Mesendoderm (in vitro differentiated cells): ENCODE measurements around the gene AKR1E2.

Source experiments
- DNase-seq: peaks from one replicate; pipeline ENCODE4 v3.0.0; 2013
- H2AK5ac ChIP-seq: 2 replicates; pipeline ENCODE4 v1.6.1; 2013; ENCODE audit warnings: low read length, inconsistent platforms
- H2BK120ac ChIP-seq: 2 replicates; pipeline ENCODE4 v1.6.1; 2013; ENCODE audit warnings: low read depth, mild to moderate bottlenecking, low read length, moderate library complexity, mixed read lengths
- H2BK15ac ChIP-seq: replicated peaks from 2 replicates; pipeline ENCODE4 v1.6.1; 2013; ENCODE audit warnings: low read depth, mild to moderate bottlenecking, moderate library complexity
- H2BK5ac ChIP-seq: 2 replicates; pipeline ENCODE4 v1.6.1; 2013; ENCODE audit warnings: low read length, inconsistent platforms
- H3K18ac ChIP-seq: 2 replicates; pipeline ENCODE4 v1.6.1; 2013; ENCODE audit warnings: mild to moderate bottlenecking, low read length, mixed read lengths
- H3K23ac ChIP-seq: one replicate; pipeline ENCODE4 v1.6.1; 2013; ENCODE audit warnings: low read length
- H3K27ac ChIP-seq: 2 replicates; pipeline ENCODE4 v1.5.1; 2013; ENCODE audit warnings: low read depth, mild to moderate bottlenecking, inconsistent platforms, low read length, moderate library complexity
- H3K27me3 ChIP-seq: 2 replicates; pipeline ENCODE4 v1.6.1; 2013; ENCODE audit warnings: low read length, control low read depth, mild to moderate bottlenecking, inconsistent platforms; ENCODE audit not compliant: insufficient read depth, poor library complexity
- H3K36me3 ChIP-seq: 2 replicates; pipeline ENCODE4 v1.6.1; 2013; ENCODE audit warnings: low read length, inconsistent platforms; ENCODE audit not compliant: control insufficient read depth, insufficient read depth
- H3K4ac ChIP-seq: one replicate; pipeline ENCODE4 v1.6.1; 2013; ENCODE audit warnings: low read depth, mild to moderate bottlenecking, low read length, moderate library complexity
- H3K4me1 ChIP-seq: 2 replicates; pipeline ENCODE4 v1.6.1; 2013; ENCODE audit warnings: low read depth, low read length, inconsistent platforms; ENCODE audit not compliant: control insufficient read depth
- H3K4me2 ChIP-seq: 2 replicates; pipeline ENCODE4 v1.6.1; 2013; ENCODE audit warnings: low read length
- H3K4me3 ChIP-seq: 2 replicates; pipeline ENCODE4 v1.5.1; 2013; ENCODE audit warnings: mild to moderate bottlenecking, low read length
- H3K56ac ChIP-seq: one replicate; pipeline ENCODE4 v1.6.1; 2013; ENCODE audit warnings: low read length
- H3K79me1 ChIP-seq: 2 replicates; pipeline ENCODE4 v1.6.1; 2013; ENCODE audit warnings: low read length, inconsistent platforms
- H3K79me2 ChIP-seq: 2 replicates; pipeline ENCODE4 v1.6.1; 2013; ENCODE audit warnings: mild to moderate bottlenecking, low read length; ENCODE audit not compliant: control insufficient read depth, insufficient read depth
- H3K9ac ChIP-seq: 2 replicates; pipeline ENCODE4 v1.6.1; 2013; ENCODE audit warnings: low read length, inconsistent platforms
- H4K5ac ChIP-seq: one replicate; pipeline ENCODE4 v1.6.1; 2013; ENCODE audit warnings: low read length
- H4K8ac ChIP-seq: one replicate; pipeline ENCODE4 v1.6.1; 2013; ENCODE audit warnings: low read depth, mild to moderate bottlenecking, control low read depth, low read length, moderate library complexity
- WGBS: extraction: QIAGEN DNeasy Blood & Tissue Kit; methylation state at CpG from one replicate; pipeline ENCODE4 v1.1.7; 2013; ENCODE audit warnings: low lambda C conversion rate, missing lambda C conversion rate; ENCODE audit not compliant: insufficient coverage; ENCODE audit errors: extremely low coverage; 5-methylcytosine and 5-hydroxymethylcytosine counted together

AKR1E2 gene

GRCh38 chr10:4781955-4782354, 44.1 kb upstream of the AKR1E2 start:
- Histone ChIP-seq H2AK5ac (no peak overlapping the region), H3K56ac (no peak overlapping the region), H2BK15ac (no peak overlapping the region), H3K23ac (no peak overlapping the region), H2BK5ac (no peak overlapping the region), H3K4me1 (no peaks in the 10 kb centered on the region), H3K27me3 (no peaks in the 10 kb centered on the region), H3K36me3 (no peaks in the 10 kb centered on the region), H3K4me2 (no peak overlapping the region), H4K5ac (no peak overlapping the region), H3K9ac (no peak overlapping the region), H3K4ac (no peak overlapping the region), H3K79me2 (no peaks in the 10 kb centered on the region), H4K8ac (no peak overlapping the region), H2BK120ac (no peak overlapping the region), H3K27ac (no peak overlapping the region), H3K18ac (no peak overlapping the region), H3K4me3 (no peak overlapping the region), H3K79me1 (no peaks in the 10 kb centered on the region)
- DNase-seq = no peak
- no CpG with 5 or more reads among the region's 3 CpGs for whole genome bisulfite sequencing

DNA sequence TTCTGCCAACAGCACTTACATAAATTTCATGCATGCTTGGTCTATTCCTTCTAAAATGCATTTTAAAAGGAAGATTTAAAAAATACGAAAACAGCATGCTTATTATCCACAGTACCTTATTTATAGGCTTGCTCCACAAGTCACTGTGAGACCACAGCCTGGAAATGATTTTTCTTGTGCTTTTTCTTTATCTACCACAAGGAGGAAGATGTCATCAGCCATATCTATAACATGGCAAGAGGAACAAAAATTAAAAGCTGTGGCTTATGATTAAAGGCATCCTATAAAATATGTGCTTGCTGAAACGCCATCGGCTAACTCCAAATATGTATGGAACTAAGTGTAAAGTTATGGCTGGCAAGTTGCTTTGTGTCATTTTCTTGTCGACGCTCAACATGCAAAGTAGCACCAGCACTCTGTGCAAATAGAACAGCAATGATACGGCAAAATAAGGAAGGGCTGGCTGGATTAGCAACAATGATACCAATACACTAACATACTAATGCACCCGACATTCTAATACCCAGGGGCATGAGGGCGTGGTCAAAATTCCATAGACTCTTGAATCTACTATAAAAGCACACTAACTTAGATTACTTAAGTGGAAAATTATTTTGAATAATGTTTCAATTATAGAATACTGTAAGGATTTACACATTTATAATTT, 41.2 kb upstream of the AKR1E2 start:
- no peak overlapping the region for H4K8ac ChIP-seq

DNA sequence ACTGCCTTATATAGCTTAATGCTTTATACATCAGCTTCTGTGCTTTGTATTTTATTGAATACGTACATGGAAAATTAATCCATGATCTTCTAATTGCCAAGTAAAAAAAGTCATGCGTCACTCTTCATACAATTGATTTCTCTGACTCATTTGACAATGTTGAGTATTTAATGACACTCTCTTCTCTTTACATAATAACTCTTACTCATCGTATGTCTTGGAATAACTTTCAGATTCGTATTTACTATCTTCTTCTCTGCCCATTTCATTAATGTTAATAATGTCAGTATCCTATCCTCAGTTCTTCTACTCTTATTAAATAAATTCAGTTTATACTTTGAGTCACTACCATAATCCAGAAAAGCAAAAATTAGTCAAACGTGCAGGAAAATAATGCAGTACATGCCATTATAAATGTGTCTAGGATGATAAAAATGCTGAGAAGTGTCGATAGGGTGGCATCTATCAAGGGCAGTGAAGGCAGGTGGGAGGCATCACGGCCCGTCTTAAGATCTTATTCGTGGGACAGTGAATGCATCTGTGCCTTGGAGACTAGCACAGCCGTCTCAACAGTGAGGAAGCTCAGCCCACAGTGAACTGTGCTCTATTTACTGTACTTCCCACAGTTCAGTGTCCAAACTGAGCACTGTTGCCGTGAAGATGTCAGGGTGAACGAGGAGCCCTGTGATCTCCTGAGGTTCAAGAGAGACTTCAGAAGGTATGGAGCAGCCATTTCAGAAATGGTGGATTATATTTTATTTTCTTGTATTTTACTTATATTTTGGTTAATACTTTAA, 39.8 kb upstream of the AKR1E2 start:
- Histone ChIP-seq H3K18ac (no peak overlapping the region), H3K27me3 (no peaks in the 10 kb centered on the region), H3K79me1 (no peaks in the 10 kb centered on the region), H3K4me1 (no peaks in the 10 kb centered on the region), H3K4ac (no peak overlapping the region), H3K27ac (no peak overlapping the region), H3K9ac (no peak overlapping the region), H4K8ac (no peak overlapping the region), H4K5ac (no peak overlapping the region), H3K4me2 (no peak overlapping the region), H3K4me3 (no peak overlapping the region), H3K23ac (no peak overlapping the region), H3K79me2 (no peaks in the 10 kb centered on the region), H3K56ac (no peak overlapping the region), H2AK5ac (no peak overlapping the region), H2BK15ac (no peak overlapping the region), H3K36me3 (no peaks in the 10 kb centered on the region), H2BK5ac (no peak overlapping the region), H2BK120ac (no peak overlapping the region)
- DNase-seq = no peak
- WGBS = no CpG with 5 or more reads among the region's 12 CpGs

More for the DNA sequence above, 41.2 kb upstream of the AKR1E2 start:
- Histone ChIP-seq H3K27me3 (no peaks in the 10 kb centered on the region), H2BK15ac (no peak overlapping the region), H3K27ac (no peak overlapping the region), H2BK120ac (no peak overlapping the region), H4K5ac (no peak overlapping the region), H3K56ac (no peak overlapping the region), H3K4me3 (no peak overlapping the region), H3K18ac (no peak overlapping the region), H3K79me2 (no peaks in the 10 kb centered on the region), H2AK5ac (no peak overlapping the region), H3K79me1 (no peaks in the 10 kb centered on the region), H3K36me3 (no peaks in the 10 kb centered on the region), H3K4ac (no peak overlapping the region), H3K23ac (no peak overlapping the region), H3K4me1 (no peaks in the 10 kb centered on the region), H2BK5ac (no peak overlapping the region), H3K4me2 (no peak overlapping the region), H3K9ac (no peak overlapping the region)
- DNase-seq = no peak
- no CpG with 5 or more reads among the region's 8 CpGs for WGBS

GRCh38 chr10:4790045-4790444, 36.0 kb upstream of the AKR1E2 start:
- Histone ChIP-seq H3K23ac (no peak overlapping the region), H3K27me3 (no peaks in the 10 kb centered on the region), H3K79me2 (no peaks in the 10 kb centered on the region), H4K5ac (no peak overlapping the region), H3K27ac (no peak overlapping the region), H3K4me3 (no peak overlapping the region), H2AK5ac (no peak overlapping the region), H3K36me3 (no peaks in the 10 kb centered on the region), H3K79me1 (no peaks in the 10 kb centered on the region), H2BK5ac (no peak overlapping the region), H3K4me2 (no peak overlapping the region), H3K18ac (no peak overlapping the region), H3K9ac (no peak overlapping the region), H2BK15ac (no peak overlapping the region), H3K4me1 (no peaks in the 10 kb centered on the region), H2BK120ac (no peak overlapping the region), H3K4ac (no peak overlapping the region), H3K56ac (no peak overlapping the region), H4K8ac (no peak overlapping the region)
- WGBS = no CpG with 5 or more reads among the region's 3 CpGs
- no peak for DNase-seq

GRCh38 chr10:4790922-4791321, 35.1 kb upstream of the AKR1E2 start:
- Histone ChIP-seq H3K36me3 (no peaks in the 10 kb centered on the region), H2BK15ac (no peak overlapping the region), H3K9ac (no peak overlapping the region), H3K56ac (no peak overlapping the region), H4K5ac (no peak overlapping the region), H3K27me3 (no peaks in the 10 kb centered on the region), H3K4ac (no peak overlapping the region), H4K8ac (no peak overlapping the region), H3K79me1 (no peaks in the 10 kb centered on the region), H3K18ac (no peak overlapping the region), H2BK5ac (no peak overlapping the region), H3K23ac (no peak overlapping the region), H3K4me1 (no peaks in the 10 kb centered on the region), H3K79me2 (no peaks in the 10 kb centered on the region), H2AK5ac (no peak overlapping the region), H2BK120ac (no peak overlapping the region), H3K4me2 (no peak overlapping the region), H3K4me3 (no peak overlapping the region), H3K27ac (no peak overlapping the region)
- WGBS = no CpG with 5 or more reads among the region's 4 CpGs
- DNase-seq = no peak
